ENCODE results near the gene TLR9. TPM values are rescaled to one million over a fixed set of nuclear protein-coding genes. Genes with fewer than 3 reads are reported as not detected.

TLR9 gene
- polyA plus RNA-seq, 3 donors: 0.11 to 0.18 TPM; not detected in 1

GRCh38 chr3:52232279-52233107 lies 7.0 kb upstream of the TLR9 start:
- DNase-seq (ENCODE audit: low read depth in 3 of 3, low spot score in 2 of 3): no peak

DNA sequence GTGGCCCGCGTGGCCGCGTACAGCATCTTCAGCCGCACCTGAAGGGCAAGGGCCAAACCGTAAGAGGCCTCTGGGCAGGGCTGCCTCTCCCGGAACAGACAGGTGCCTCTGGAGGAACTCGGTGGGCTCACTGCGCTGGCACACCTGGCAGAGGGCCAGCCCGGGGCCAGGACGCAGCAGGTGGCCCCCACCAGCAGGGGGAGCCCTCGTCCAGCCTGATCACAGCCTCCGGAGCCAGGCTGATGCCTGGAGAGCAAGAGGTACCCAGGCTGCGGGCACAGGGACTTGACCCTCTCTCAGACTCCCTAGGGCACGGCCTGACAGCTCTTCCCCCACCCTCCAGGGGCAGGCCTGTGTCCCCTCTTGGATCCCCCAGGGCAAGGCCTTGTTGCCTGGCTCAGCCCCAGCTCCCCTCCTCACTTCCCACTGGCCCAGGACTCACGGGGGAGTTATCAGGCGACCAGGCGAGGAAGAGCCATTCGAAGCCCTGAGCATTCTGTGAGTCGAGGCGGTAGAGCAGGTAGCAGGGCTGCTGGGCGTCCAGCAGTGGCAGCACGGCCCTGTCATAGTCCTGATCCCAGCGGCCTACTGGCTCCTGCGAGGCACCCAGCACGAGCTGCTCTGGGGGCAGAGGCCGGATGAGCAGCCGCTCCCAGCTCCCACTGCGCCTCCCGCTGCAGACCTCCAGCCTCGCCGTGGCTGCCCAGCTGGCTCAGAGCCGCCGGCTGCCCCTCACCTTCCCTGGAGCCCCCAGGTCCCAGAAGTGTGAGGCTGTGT lies 6.2 kb upstream of the TLR9 start:
- DNase-seq (ENCODE audit: low read depth in 3 of 3, low spot score in 2 of 3): no peak

DNA sequence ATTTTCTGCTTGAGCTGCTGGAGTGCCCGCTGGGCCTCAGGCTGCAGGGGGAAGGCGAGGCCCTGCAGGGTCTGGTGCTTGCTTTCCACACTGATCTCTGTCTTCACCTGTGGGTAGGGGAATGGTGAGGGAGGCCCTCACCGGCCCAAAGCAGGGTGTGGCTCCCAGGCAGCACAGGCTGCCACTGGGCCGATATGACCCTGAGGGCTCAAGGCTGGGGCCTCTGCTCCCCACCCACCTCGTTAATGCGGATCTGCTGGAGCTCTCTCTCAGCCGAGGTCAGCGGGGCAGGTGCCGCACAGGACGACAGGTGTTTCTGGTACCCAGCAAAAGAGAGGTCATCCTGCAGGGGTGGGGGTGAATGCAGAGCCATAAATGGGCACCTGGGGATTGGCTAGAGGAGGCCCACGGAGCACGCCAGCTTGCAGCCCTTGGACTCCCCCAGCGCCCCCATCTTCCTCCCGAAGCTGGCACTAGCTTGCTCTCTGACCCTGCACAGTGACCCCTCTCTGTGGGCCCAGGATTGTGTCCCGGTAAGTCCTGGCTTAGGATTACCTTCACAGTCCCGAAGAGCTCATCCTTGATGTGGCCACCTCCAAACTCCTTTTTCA lies 5.5 kb upstream of the TLR9 start:
- no peak for DNase-seq (ENCODE audit: low read depth in 3 of 3, low spot score in 2 of 3)

GRCh38 chr3:52230461-52230860 lies 5.0 kb upstream of the TLR9 start:
- no peak for DNase-seq (ENCODE audit: low read depth in 3 of 3, low spot score in 2 of 3)

GRCh38 chr3:52229656-52230055 lies 4.2 kb upstream of the TLR9 start:
- no peak for DNase-seq (ENCODE audit: low read depth in 3 of 3, low spot score in 2 of 3)

DNA sequence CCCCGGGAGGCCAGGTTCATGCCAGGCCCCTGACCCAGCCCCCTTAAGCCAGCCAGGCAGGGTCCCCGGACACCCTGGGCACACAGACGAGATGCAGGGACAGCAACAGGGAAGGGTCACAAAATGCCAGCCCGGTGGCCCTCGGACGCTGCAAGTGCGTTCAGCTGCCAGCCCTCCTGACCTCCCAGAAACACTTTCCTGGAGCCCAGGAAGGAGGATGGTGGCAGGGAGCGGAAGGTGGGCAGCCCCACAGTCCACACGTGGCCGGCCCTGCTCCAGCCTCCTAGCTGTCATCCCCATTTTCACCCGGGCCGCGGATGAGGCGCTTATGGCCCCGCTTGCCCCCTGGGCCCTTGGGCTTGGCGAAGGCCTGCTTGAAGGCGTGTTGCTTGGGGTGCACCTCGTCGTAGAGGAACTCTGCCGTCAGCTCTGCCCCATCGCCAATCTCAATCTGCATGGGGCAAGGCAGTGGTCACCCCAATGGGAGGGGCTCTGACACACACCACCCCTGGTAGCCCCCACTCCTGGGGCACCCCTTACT lies 3.4 kb upstream of the TLR9 start:
- no peak for DNase-seq (ENCODE audit: low read depth in 3 of 3, low spot score in 2 of 3)

DNA sequence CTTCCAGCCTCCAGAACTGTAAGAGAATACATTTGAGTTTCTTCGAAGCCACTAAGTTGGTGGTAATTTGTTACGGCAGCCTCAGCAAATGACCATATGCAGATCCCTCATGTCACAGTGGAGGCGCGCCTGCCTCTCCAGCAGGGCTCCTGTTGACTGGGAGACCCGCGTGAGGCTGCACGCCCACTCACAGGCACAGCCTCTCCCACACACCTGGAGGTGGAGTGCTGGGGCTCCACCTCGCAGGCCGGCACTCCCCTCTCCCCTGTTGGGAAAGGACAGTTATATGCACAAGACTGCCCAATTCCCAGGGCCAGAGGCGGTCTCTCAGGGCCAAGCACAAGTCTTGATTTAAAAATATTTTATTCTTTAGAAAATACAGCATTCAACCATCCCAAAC lies 2.8 kb upstream of the TLR9 start:
- DNase-seq (ENCODE audit: low read depth in 3 of 3, low spot score in 2 of 3): no peak

GRCh38 chr3:52227766-52228165 lies 2.3 kb upstream of the TLR9 start:
- DNase-seq (ENCODE audit: low read depth in 3 of 3, low spot score in 2 of 3): no peak

GRCh38 chr3:52227117-52227516 lies 1.7 kb upstream of the TLR9 start:
- no peak for DNase-seq (ENCODE audit: low read depth in 3 of 3, low spot score in 2 of 3)

- no peak for DNase-seq (ENCODE audit: low read depth in 3 of 3, low spot score in 2 of 3)
These were observed 878 bp upstream of the TLR9 start for GRCh38 chr3:52226229-52226817.

DNA sequence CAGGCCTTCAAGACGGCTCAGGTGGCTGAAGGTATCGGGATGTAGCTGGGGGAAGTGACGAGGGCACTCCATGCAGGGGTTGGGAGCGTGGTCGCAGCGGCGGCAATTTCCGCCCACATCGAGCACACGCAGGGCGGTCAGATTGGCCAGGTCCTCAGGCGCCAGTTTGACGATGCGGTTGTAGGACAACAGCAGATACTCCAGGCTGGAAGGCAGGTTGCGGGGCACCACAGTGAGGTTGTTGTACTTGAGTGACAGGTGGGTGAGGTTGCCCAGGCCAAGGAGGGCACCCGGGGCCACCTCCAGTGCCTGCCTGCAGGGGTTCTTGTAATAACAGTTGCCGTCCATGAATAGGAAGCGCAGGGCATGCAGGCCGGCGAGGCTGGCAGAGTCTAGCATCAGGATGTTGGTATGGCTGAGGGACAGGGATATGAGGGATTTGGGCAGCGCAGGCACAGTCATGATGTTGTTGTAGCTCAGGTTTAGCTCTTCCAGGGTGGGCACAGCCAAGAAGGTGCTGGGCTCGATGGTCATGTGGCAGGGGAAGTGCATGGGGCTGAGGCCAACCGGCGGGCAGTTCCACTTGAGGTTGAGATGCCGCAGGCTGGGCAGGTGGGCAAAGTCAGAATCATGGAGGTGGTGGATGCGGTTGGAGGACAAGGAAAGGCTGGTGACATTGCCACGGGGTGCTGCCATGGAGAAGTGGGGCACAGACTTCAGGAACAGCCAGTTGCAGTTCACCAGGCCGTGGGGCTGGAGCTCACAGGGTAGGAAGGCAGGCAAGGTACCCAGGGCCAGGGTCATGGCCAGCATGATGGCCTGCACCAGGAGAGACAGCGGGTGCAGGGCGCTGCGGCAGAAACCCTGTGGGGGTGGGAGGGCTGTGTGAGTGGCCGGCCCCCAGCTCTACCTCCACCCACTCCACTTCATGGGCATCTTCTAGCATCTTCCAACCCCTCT lies 1.7 kb downstream of the TLR9 start:
- no peak for DNase-seq (ENCODE audit: low read depth in 3 of 3, low spot score in 2 of 3)

- no peak for DNase-seq (ENCODE audit: low read depth in 3 of 3, low spot score in 2 of 3)
These were observed 2.9 kb downstream of the TLR9 start for GRCh38 chr3:52222319-52223221.

DNA sequence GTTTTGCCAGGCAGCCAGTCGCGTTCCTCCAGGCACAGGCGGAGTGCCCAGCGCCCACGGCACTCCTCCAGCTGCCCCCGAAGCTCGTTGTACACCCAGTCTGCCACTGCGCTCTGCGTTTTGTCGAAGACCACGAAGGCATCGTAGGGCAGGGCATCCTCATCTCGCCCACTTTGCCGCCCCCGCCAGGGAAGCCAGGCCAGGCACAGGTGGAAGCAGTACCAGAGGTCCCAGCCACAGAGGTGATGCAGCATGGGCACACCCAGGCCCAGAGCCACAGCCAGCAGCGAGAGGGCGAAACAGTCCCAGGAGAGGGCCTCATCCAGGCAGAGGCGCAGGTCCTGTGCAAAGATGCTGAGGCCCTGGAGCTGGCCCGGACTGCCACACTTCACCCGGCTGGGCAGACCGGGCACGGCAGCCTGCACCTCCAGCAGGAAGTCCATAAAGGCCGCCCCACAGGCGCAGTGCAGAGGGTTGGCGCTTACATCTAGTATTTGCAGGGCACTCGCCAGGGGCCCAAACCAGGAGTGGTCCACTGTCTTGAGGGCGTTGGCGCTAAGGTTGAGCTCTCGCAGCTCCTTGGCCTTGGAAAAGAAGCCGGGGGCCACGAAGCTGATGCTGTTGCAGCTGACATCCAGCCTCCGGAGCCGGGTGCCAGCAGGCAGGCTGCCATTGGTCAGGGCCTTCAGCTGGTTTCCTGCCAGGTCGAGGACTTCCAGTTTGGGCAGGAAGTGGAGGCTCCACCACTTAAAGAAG lies 3.7 kb downstream of the TLR9 start:
- no peak for DNase-seq (ENCODE audit: low read depth in 3 of 3, low spot score in 2 of 3)

DNA sequence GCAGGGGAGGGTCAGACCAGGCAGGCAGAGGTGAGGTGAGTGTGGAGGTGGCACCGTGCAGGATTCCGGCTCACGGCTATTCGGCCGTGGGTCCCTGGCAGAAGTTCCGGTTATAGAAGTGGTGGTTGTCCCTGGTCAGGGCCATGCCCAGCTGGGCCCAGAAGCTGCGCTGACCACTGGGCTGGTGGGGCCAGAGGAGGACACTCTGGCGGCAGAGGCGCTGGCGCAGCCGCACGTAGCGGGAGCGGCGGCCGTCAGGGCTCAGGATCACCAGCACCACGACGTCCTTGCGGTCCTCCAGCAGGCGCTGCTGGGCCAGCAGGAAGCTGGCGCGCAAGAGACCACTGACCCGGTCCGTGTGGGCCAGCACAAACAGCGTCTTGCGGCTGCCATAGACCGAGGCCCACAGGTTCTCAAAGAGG lies 4.3 kb downstream of the TLR9 start:
- no peak for DNase-seq (ENCODE audit: low read depth in 3 of 3, low spot score in 2 of 3)

GRCh38 chr3:52220380-52221026 lies 4.9 kb downstream of the TLR9 start:
- no peak for DNase-seq (ENCODE audit: low read depth in 3 of 3, low spot score in 2 of 3)

DNA sequence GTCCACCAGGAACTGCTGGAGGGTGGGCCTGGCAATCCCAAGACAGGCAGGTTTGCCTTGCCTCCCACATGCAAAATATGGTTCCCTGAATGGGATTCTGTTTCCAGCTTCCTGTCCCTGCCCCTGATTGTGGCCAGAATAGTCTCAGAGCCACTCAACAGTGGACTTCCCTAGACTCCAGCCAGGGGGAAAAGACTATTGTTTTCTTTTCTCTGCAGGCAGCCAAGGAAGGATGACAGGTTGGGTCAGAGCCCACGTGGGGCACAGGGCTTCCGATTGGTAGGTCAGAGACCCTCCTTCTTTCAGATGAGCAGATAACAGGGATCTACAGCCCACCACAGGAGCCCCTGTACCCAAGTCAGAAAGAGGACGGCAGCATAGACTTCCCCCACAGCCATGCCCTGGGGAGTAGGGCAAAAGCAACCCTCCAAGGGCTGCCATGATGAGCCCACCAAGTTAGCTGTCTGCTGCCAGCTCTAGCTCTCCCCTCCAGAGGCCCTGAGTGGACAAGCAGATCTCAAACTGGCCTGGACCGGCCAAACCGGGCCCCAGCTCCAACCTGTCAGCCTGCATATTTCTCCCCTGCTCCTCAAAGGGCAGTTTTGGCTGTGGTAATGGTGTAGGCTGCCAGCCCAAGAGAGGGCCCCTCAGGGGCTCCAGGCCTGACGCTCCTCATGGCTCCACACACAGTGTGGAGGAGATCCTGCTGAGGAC lies 6.4 kb downstream of the TLR9 start:
- no peak for DNase-seq (ENCODE audit: low read depth in 3 of 3, low spot score in 2 of 3)

DNA sequence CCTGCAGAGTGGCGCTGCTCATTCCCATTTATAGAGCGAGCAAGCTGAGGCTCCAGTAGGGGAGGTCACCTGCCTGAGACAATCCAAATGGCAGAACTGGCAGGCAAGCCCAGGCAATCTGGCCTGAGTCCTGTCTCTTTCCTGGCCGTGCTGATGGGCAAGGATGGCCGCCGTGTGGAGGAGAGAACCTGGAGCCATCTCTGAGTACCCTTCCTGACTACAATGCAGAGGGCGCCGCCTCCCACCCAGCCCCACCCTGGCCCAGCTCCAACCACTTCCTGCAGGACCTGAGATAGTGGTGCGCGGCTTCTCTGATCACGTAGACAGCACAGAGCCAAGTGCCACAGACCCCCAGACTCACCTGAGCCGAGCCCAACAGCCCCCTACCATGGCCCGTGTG lies 7.0 kb downstream of the TLR9 start:
- no peak for DNase-seq (ENCODE audit: low read depth in 3 of 3, low spot score in 2 of 3)
